GM19452 (cell line): ENCODE measurements around the gene KAT8.
A peak's percentile ranks its signal among the peaks of the same experiment; 100 is the strongest.
"Not testable (repeated sequence)": the region's sequence is repeated elsewhere in the genome, so short reads cannot be mapped to it uniquely, and the experiment has no call there.

Source experiments
- ATAC-seq: cut with Tn5 transposase; IDR thresholded peaks from one replicate; pipeline ENCODE4 v1.9.1; 2021; ENCODE audit not compliant: unreplicated experiment

Gene KAT8

GRCh38 chr16:31144418-31144817, 27.0 kb downstream of the KAT8 start:
- not testable (repeated sequence) for ATAC-seq

DNA sequence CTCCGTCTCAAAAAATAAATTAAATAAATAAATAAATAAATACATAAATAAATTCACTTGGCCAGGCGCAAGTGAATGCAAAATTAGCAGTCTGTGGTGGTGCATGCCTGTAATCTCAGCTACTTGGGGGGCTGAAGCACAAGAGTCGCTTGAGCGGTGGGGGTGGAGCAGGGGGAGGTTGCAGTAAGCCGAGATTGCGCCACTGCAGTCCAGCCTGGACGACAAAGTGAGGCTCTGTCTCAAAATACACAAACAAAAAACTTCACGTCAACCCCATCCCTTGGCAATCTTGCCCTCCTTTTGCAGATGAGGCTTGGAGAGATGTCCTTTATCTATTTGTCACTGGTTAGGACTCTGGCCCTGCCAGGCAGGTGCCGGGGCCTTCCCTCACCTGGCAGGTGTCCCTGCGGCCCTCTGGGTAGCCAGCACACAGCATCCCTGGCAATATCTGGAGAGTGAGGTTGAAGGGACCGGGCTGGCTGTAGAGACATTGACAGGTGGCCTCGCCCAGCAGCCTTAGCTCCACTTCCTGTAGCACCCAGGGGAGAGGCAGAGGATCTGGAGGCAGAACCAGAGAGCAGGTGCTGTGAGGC, 28.0 kb downstream of the KAT8 start:
- no peak for ATAC-seq

GRCh38 chr16:31147574-31147973, 30.1 kb downstream of the KAT8 start:
- ATAC-seq, result no peak

DNA sequence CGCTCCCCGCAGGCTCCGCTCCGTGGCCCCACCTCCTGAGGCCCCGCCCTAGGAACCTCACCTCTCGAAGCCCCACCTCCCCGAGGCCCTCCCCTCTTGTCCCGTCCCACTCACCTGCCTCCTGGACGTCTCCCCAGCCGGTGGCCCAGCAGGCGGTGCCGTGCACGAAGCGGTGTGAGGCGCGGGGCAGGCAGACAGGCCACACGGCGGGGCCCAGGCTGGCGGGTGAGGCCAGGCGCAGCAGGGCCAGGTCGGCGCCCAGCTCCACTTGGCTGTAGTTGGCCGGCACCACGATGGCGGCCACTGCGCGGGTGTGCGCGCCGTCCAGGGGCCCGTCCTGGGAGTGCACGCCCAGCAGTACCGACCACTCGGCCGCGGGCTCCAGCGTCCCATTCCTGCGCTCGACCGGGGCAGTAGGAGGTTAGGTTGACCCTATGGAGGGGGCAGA, 30.8 kb downstream of the KAT8 start:
- ATAC-seq, result no peak

DNA sequence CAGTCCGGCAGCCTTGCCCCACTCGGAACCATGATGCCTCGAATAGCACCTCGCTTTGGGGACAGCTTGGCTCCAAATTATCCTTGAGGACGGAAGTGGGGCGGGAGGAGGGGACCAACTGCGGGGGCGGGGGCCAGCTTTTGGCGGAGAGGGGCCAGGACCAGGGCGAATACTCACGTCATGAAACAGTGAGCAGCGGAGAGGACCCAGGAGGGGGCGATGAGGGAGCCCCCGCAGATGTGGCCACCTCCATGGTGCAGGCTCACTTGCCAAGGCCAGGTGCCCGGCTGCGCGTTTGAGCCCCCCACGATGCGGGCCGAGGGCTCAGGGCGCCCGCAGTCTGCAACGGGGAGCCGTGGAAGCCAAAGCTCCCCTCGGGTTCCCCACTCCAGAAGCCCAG, 31.4 kb downstream of the KAT8 start:
- ATAC-seq, result no peak

GRCh38 chr16:31149332-31149731, 31.9 kb downstream of the KAT8 start:
- no peak for ATAC-seq

DNA sequence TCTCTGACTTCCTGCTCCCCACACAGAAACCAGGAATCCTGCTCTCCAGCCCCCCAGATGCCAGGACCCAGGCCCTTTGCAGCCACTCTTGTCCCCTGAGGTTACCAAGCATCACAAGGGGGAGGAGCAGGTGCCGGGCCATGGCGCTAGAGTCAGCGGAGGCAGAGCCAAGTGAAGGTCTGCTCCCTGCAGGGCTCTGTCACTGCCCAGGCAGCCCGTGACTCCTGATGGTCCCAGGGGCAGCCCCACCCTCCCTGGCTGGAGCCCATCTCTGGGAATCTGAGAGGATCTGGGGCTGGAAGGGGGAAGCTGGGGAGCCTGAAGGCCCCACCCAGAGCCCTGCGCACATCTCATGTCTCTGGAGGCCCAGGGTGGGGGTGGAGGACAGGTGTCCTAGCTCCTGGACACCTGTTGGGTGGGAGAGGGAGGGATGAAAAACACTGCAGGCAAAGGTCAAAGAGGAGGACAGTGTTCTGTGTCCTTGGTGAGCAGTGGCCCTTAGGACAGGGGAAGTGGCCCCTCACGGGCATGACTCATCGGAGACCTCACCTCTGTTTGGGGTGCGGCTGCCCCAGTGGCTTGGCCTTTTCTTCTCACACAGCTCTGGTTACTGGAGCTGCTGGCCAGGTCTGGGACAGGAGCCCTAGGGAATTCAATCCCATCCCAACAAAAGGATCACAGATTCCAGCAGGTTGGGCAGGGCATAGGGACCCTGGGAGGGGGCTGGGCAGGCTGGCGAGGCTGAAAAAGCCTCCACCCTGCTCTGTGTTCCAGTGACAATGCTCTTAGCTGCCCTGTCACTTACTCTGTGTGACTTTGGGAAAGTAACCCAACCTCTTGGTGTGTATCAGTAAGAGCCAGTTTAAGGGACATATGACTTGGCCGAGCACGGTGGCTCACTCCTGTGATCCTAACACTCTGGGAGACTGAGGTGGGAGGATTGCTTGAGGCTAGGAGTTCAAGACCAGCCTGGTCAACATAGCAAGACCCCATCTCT, 32.7 kb downstream of the KAT8 start, which contains the start of gene PRSS36:
Gene PRSS36 (minus strand): TSS at position 173 of the 997 bp plus-strand sequence. CDS start 31 bp downstream, at position 142.
- ATAC-seq, result no peak

DNA sequence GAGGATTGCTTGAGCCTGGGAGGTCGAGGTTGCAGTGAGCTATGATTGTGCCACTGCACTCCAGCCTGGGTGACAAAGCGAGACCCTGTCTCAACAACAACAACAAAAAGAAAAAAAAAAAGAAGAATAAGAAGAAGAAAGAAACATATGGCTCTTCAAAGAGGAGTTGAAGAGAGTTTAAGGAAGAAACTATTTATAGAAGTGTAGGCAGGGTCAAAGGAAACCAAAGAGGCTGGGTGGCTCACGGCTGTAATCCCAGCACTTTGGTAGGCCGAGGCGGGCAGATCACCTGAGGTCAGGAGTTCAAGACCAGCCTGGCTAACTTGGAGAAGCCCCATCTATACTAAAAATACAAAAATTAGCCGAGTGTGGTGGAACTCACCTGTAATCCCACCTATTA, 33.5 kb downstream of the KAT8 start:
- not testable (repeated sequence) for ATAC-seq

DNA sequence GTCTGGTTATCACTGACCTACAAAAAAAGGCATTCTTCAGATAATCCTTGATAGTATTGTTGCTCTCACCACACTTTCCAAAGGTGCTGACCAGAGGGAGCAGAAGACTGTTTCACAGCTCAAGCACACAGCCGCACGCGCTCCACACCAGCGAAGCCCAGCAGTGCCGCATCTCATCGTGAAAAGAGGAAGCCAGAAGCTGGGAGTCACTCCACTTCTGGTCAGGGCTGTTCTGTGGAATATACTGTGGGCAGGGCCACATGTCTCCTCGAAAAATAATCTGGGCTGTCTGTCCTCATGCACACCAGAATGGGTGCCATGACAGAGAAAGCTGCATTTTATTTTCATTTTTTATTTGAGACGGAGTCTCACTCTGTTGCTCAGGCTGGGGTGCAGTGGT, 39.7 kb downstream of the KAT8 start:
- no peak for ATAC-seq

DNA sequence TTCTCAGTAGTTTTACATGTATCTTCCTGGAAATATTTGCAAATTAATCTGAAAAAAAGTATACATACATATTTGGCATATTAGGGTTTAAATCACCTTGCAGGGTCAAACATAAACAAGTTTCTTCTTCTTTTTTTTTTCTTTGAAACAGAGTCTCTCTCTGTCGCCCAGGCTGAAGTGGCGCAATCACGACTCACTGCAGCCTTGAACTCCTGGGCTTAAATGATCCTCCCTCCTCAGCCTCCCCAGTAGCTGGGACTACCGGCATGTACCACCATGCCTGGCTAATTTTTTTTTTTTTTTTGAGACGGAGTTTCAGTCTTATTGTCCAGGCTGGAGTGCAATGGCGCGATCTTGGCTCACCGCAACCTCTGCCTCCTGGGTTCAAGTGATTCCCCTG, 49.9 kb downstream of the KAT8 start:
- no peak for ATAC-seq

GRCh38 chr16:31168848-31169247, 51.4 kb downstream of the KAT8 start:
- no peak for ATAC-seq

GRCh38 chr16:31170048-31170447, 52.6 kb downstream of the KAT8 start:
- ATAC-seq, result not testable (repeated sequence)

GRCh38 chr16:31177136-31177535, 59.7 kb downstream of the KAT8 start:
- ATAC-seq, result no peak

GRCh38 chr16:31179219-31179746, 61.8 kb downstream of the KAT8 start:
- ATAC-seq, result peak; percentile 3

- peak; percentile 51 for ATAC-seq
These were observed 62.4 kb downstream of the KAT8 start, which contains the start of gene FUS for GRCh38 chr16:31179747-31180459. Gene FUS, plus strand, starts transcription at chr16:31180139. Its CDS starts 76 bp downstream, at chr16:31180215.
